Stimulated activated CD4-positive, alpha-beta T cell treated with anti-CD3 and anti-CD28 coated beads, Interleukin-4, amount 100 ng/mL, for 48 hours (primary cell): ENCODE data around the gene KRT33B.

Experiments used
- DNase-seq, 2 donors: peaks; one replicate each; pipeline ENCODE4 v3.0.0-alpha.2; 2020; ENCODE audit warnings: low read depth in 2 of 2

The KRT33B gene

GRCh38 chr17:41325126-41325525 lies 44.5 kb downstream of the KRT33B start:
- DNase-seq = no peak

- DNase-seq = no peak
Observed at GRCh38 chr17:41324180-41325075, 45.2 kb downstream of the KRT33B start.

GRCh38 chr17:41322903-41323895 lies 46.4 kb downstream of the KRT33B start:
- no peak for DNase-seq

- no peak for DNase-seq
Observed at GRCh38 chr17:41322094-41322902, 47.3 kb downstream of the KRT33B start.

- DNase-seq = no peak
Observed at GRCh38 chr17:41318231-41318630, 51.4 kb downstream of the KRT33B start.

GRCh38 chr17:41315814-41316445 lies 53.7 kb downstream of the KRT33B start:
- DNase-seq = no peak

GRCh38 chr17:41315204-41315794 lies 54.3 kb downstream of the KRT33B start, which contains the start of gene KRTAP17-1:
Gene KRTAP17-1 (minus strand): TSS chr17:41315710. CDS start chr17:41315650, 60 bp downstream.
- no peak for DNase-seq
